OCI-LY3 (cell line): ENCODE results near the gene GGTLC1.

Experiments
- H2AFZ ChIP-seq: fragments of 200-600, 300-600 bp; shearing (Covaris generic); 2 replicates; pipeline ENCODE4 v1.6.0; 2014; ENCODE audit warnings: antibody characterized with exemption, low read depth, low read length
- H3K27ac ChIP-seq: fragments of 200-600, 300-600 bp; sonication (generic); 2 replicates; pipeline ENCODE4 v1.5.1; 2014; ENCODE audit warnings: mild to moderate bottlenecking, low read length, moderate library complexity, mixed read lengths
- H3K27me3 ChIP-seq: fragments of 200-600, 300-600 bp; sonication (generic); 2 replicates; pipeline ENCODE4 v1.6.1; 2014; ENCODE audit warnings: low read depth, low read length, mixed read lengths
- H3K36me3 ChIP-seq: fragments of 200-600, 300-600 bp; sonication (generic); replicated peaks from 2 replicates; pipeline ENCODE3; 2014; ENCODE audit warnings: low read depth, low read length, mixed read lengths
- H3K4me1 ChIP-seq: fragments of 300-600, 200-600 bp; sonication (generic); 2 replicates; pipeline ENCODE4 v1.6.1; 2014; ENCODE audit warnings: low read length, mixed read lengths
- H3K4me2 ChIP-seq: fragments of 200-600, 300-600 bp; sonication (generic); 2 replicates; pipeline ENCODE4 v1.6.1; 2014; ENCODE audit warnings: low read length, mixed read lengths
- H3K4me3 ChIP-seq: fragments of 300-600, 200-600 bp; sonication (generic); 2 replicates; pipeline ENCODE4 v1.5.1; 2014; ENCODE audit warnings: antibody characterized with exemption, mild to moderate bottlenecking, low read length, moderate library complexity
- H3K79me2 ChIP-seq: fragments of 300-600, 200-600 bp; shearing (Covaris generic); 2 replicates; pipeline ENCODE4 v1.6.1; 2014; ENCODE audit warnings: mild to moderate bottlenecking, low read length, mixed read lengths
- H3K9ac ChIP-seq: fragments of 300-600, 200-600 bp; shearing (Covaris generic); 2 replicates; pipeline ENCODE4 v1.6.0; 2014; ENCODE audit warnings: mild to moderate bottlenecking, low read length, moderate library complexity
- H3K9me3 ChIP-seq: fragments of 200-600, 300-600 bp; shearing (Covaris generic); 2 replicates; pipeline ENCODE4 v1.6.1; 2014; ENCODE audit warnings: low read length, mixed read lengths; ENCODE audit not compliant: insufficient read depth
- H4K20me1 ChIP-seq: fragments of 200-600, 300-600 bp; sonication (generic); 2 replicates; pipeline ENCODE4 v1.6.1; 2016; ENCODE audit warnings: low read length, mixed read lengths; ENCODE audit not compliant: insufficient read depth
- CTCF ChIP-seq: fragments of 200-600, 300-600 bp; sonication (generic); IDR thresholded peaks from 2 replicates; pipeline ENCODE4 v1.5.1; 2014; ENCODE audit warnings: antibody characterized with exemption, low read length, low read depth
- EZH2phosphoT487 ChIP-seq: fragments of 200-600 bp; shearing (Covaris generic); IDR thresholded peaks from 2 replicates; pipeline ENCODE4 v1.6.1; 2018; ENCODE audit warnings: antibody characterized with exemption, mixed run types, low read depth

Gene GGTLC1

GRCh38 chr20:24002896-24003295, 14.3 kb upstream of the GGTLC1 start:
- Histone ChIP-seq H2AFZ (no peak overlapping the region), H3K79me2 (no peaks in the 10 kb centered on the region), H3K9me3 (no peaks in the 10 kb centered on the region), H3K9ac (no peak overlapping the region), H3K4me1 (peaks cover 9% of the 10 kb centered on the region), H3K27ac (no peak overlapping the region), H3K27me3 (peaks cover 54% of the 10 kb centered on the region), H3K4me2 (no peak overlapping the region), H4K20me1 (no peaks in the 10 kb centered on the region), H3K4me3 (no peak overlapping the region), H3K36me3 (no peaks in the 10 kb centered on the region)
- TF ChIP-seq CTCF (no peak), EZH2phosphoT487 (no peak)

GRCh38 chr20:24001712-24002405, 13.3 kb upstream of the GGTLC1 start:
- H4K20me1 ChIP-seq: no peaks in the 10 kb centered on the region
- H3K4me1 ChIP-seq: peaks cover 9% of the 10 kb centered on the region
- no peak overlapping the region for H3K27ac ChIP-seq
- no peaks in the 10 kb centered on the region for H3K36me3 ChIP-seq
- H3K79me2 ChIP-seq: no peaks in the 10 kb centered on the region
- no peak overlapping the region for H2AFZ ChIP-seq
- H3K4me2 ChIP-seq: peak overlapping the region; percentile 53
- TF ChIP-seq CTCF (no peak), EZH2phosphoT487 (no peak)
- no peaks in the 10 kb centered on the region for H3K9me3 ChIP-seq
- H3K4me3 ChIP-seq: 0 out of 2 replicates have a peak overlapping the region, but pooled peaks have one; percentile 25
- H3K27me3 ChIP-seq: peaks cover 47% of the 10 kb centered on the region
- H3K9ac ChIP-seq: no peak overlapping the region

GRCh38 chr20:23998844-23999243, 10.3 kb upstream of the GGTLC1 start:
- Histone ChIP-seq H3K4me3 (no peak overlapping the region), H3K27ac (no peak overlapping the region), H4K20me1 (no peaks in the 10 kb centered on the region), H3K9me3 (no peaks in the 10 kb centered on the region), H3K27me3 (peaks cover 38% of the 10 kb centered on the region), H2AFZ (no peak overlapping the region), H3K4me1 (peaks cover 9% of the 10 kb centered on the region), H3K36me3 (no peaks in the 10 kb centered on the region), H3K4me2 (no peak overlapping the region), H3K79me2 (no peaks in the 10 kb centered on the region), H3K9ac (no peak overlapping the region)
- no peak for TF ChIP-seq EZH2phosphoT487
- TF ChIP-seq CTCF: no peak

GRCh38 chr20:23998392-23998791, 9.8 kb upstream of the GGTLC1 start:
- Histone ChIP-seq H3K79me2 (no peaks in the 10 kb centered on the region), H3K4me1 (peaks cover 9% of the 10 kb centered on the region), H3K4me3 (no peak overlapping the region), H2AFZ (no peak overlapping the region), H3K4me2 (no peak overlapping the region), H4K20me1 (no peaks in the 10 kb centered on the region), H3K9ac (no peak overlapping the region), H3K27ac (no peak overlapping the region), H3K36me3 (no peaks in the 10 kb centered on the region), H3K27me3 (peaks cover 38% of the 10 kb centered on the region), H3K9me3 (no peaks in the 10 kb centered on the region)
- TF ChIP-seq CTCF: no peak
